GM21528 (cell line): Measurements from ENCODE around the gene EBLN2.

Experiments used
- ATAC-seq: cut with Tn5 transposase; IDR thresholded peaks from one replicate; pipeline ENCODE4 v1.9.1; 2021; ENCODE audit warnings: mild to moderate bottlenecking, moderate library complexity; ENCODE audit not compliant: unreplicated experiment, low FRiP score

EBLN2 gene

GRCh38 chr3:73061416-73061815, at the start of gene EBLN2:
Gene EBLN2 (plus strand): TSS chr3:73061659. CDS start chr3:73062082, 423 bp downstream.
- ATAC-seq = no peak

- ATAC-seq = no peak
Observed at GRCh38 chr3:73018298-73018697, 43.2 kb upstream of the EBLN2 start.

- no peak for ATAC-seq
Observed at GRCh38 chr3:73018790-73019441, 42.5 kb upstream of the EBLN2 start.

DNA sequence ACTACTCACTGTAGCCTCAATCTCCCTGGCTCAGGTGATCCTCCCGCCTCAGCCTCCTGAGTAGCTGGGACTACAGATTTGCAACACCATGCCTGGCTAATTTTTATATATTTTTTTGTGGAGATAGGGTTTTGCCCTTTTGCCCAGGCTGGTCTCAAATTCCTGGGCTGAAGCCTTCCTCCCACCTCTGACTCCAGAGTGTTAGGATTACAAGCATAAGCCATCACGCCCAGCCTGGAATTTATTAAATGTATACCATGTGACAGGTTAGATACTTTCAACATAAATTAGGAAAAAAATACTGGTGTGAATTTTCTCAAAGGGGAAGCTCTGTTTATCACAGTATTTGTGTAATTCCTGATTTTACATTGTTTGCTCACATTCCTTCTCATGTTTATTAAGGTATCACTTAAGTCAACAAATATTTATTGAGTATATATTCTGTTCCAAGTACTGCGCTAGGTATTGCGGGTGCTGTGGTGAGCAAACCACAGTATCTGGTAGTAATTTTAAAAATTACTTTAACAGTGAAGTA, 40.1 kb upstream of the EBLN2 start:
- no peak for ATAC-seq

DNA sequence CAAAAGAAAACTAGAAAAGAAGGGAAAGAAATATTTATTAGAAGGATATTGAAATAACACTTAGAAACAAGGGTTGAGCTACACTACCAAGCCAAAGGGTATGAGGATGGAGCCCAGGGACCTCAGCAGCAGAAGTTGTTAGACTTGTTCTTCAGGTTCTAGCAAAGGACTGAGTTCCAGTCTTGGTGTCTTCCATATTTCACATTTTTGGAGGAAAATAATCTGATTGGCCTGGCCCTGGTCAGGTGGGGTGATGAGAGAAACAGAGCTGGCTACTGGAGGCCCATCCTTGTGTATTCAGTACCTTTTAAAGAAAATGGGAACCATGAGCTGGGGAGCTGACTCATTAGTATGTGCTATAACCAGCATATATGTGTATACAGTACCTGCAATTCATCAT, 36.6 kb upstream of the EBLN2 start:
- no peak for ATAC-seq

DNA sequence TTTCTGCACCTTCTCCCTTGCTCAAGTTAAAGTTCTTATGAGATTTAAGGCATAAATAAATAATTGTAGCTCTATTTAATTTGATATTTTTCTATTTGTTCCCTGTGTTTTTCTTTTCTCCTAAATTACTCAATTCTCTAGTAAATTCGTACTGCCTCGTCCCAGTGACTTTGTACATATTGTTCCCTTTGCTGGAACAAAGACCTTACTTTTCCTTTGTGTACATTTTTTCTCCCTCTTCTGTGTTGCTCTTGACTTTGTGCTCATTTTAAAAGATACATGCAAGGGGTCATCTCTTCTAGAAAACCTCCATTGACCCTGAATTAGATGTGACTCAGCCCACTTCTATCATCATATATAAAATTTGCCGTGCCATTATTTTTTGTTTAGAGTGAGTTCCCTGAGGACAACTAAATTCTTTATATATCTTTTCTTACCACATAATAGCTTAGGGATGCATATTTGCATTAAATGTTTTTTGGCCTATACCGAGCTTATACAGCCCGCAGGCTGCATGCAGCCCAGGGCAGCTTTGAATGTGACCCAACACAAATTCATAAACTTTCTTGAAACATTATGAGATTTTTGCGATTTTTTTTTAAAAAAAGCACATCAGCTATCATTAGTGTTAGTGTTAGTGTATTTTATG, 35.2 kb upstream of the EBLN2 start:
- ATAC-seq = no peak

GRCh38 chr3:73026760-73027113, 34.7 kb upstream of the EBLN2 start:
- no peak for ATAC-seq

GRCh38 chr3:73028803-73029202, 32.7 kb upstream of the EBLN2 start:
- ATAC-seq = no peak

- no peak for ATAC-seq
Observed at GRCh38 chr3:73029321-73029796, 32.1 kb upstream of the EBLN2 start.

DNA sequence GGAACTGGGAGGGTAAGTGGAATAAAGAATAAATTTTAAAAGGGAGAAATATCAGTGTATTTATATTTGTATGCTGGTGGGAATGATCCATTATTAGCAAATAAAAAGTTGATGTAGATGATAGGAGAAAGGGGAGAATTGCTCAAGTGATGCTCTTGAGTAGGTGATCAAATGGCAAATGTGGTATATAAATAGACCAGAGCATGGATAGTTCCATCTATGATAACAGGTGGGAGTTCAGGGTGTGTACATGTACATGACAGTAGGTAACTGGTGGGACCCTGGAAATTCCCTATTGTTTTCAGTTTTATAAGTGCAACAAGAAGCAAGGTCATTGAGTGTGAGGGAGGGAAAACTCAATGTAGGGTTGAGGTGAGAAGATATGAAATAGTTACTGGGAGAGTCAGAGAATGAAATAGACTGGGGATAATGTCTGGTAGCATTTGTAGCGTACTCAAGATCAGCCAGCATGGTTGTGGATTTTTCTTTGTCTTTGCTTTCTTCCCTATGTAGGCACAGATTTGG, 31.3 kb upstream of the EBLN2 start:
- no peak for ATAC-seq

DNA sequence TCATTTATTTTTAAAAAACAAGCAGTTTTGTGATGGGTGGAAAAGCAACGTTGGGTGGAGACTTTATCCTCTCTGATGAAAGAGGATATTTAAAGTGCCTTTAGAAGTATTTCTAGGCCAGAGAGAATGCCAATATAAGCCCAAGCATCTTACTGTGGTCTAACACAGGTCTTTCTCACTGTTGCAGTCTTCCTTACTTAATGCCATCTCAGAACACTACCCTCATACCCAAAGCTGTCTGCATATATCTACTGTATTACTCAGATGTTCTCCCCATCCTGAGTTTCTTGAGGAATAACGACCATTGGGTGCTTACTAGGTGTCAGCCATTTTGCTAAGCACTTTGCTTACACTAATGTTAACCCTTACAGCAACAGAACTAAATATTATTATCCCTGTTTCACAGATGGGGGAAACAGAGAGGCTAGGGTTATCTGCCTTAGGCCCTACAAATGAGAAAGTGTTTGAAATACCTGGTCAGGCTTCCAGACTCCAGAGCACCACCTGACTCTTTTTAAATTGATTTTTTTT, 29.8 kb upstream of the EBLN2 start:
- no peak for ATAC-seq

DNA sequence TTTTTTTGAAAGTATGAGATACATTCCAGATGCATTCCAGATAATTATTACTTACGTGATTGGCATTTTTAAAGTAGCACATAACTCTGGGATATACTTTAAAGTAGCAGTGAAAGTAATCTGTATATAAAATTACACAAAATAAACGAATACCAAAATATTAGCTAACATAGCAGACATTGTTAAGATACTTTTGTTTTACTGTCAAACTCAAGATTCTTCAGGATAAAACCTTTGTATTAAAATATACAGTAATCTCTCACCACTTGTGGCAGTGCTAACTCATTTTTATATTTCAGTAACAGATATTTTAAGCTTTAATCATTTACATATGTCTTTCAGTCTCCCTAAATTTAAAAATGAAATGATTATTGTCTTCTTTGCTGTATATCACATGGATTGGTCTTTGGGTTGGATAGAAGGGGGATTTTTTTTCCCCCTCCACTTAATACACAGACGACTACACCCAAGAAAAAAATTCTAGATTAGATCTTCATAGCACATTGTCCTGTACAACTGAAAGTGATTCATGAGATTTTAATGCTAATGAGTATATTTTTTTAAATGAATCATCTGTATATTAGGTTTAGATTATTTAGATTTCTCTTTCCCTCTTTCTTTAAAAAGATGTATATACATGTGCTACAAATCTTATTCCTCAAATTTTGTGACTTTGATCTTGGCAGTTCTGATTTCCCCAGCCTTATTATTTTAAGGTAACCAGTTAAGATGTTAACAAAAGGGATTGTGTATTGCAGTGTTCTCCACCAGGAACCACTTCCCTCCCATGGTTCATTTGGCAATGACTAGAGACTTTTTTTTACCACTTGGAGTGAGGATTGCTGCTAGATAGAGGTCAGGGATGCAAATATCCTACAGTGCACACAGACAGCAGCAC, 24.5 kb upstream of the EBLN2 start:
- ATAC-seq = no peak

DNA sequence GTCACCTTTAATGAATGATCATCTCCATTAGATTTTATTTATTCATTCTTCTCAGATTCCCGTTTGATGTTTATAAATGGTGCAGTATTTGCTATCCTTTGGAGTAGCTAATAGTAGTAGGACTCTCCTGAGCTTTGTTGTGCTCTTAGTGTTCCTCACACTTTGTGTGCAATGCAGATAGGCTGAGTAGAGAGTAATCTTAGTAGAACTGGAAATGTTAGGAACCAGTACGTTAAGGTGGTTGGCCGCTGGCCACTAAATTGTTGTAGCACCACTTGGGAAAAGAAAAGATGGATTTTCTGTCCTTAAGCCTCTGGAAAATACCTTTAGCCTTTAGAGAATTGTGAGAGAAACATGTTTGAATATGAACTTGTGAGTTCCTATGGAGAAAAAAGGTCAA, 19.9 kb upstream of the EBLN2 start:
- no peak for ATAC-seq

- no peak for ATAC-seq
Observed at GRCh38 chr3:73043414-73043813, 18.0 kb upstream of the EBLN2 start.

DNA sequence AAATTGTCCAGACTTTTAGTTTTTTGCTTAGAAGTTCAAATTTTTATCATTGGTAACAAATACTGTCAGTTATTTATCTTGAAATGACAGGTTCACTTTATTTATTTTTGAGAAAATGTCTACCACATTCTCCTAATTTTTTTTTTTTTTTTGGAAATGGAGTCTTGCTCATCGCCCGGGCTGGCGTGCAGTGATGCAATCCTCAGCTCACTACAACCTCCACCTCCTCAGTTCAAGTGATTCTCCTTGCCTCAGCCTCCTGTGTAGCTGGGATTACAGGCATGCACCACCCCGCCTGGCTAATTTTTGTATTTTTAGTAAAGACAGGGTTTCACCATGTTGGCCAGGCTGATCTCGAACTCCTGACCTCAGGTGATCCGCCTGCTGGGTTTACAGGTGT, 16.1 kb upstream of the EBLN2 start:
- no peak for ATAC-seq

- no peak for ATAC-seq
Observed at GRCh38 chr3:73046195-73046594, 15.3 kb upstream of the EBLN2 start.

- ATAC-seq = no peak
Observed at GRCh38 chr3:73049319-73049718, 12.1 kb upstream of the EBLN2 start.

GRCh38 chr3:73052857-73053256, 8.6 kb upstream of the EBLN2 start:
- ATAC-seq = no peak

DNA sequence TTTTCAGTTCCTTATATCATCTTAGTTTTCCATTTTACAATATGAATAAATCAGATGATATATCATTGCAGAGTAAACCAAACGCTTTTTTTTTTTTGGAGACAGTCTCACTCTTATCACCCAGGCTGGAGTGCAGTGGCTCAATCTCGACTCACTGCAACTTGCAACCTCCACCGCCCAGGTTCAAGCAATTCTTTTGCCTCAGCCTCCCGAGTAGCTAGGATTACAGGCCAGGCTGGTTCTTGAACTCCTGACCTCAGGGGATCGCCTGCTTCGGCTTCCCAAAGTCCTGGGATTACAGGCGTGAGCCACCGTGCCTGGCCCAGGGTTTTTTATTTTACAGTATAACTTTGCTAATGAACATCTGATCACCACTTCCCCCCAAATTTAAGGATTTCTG, 5.9 kb upstream of the EBLN2 start:
- ATAC-seq = no peak

DNA sequence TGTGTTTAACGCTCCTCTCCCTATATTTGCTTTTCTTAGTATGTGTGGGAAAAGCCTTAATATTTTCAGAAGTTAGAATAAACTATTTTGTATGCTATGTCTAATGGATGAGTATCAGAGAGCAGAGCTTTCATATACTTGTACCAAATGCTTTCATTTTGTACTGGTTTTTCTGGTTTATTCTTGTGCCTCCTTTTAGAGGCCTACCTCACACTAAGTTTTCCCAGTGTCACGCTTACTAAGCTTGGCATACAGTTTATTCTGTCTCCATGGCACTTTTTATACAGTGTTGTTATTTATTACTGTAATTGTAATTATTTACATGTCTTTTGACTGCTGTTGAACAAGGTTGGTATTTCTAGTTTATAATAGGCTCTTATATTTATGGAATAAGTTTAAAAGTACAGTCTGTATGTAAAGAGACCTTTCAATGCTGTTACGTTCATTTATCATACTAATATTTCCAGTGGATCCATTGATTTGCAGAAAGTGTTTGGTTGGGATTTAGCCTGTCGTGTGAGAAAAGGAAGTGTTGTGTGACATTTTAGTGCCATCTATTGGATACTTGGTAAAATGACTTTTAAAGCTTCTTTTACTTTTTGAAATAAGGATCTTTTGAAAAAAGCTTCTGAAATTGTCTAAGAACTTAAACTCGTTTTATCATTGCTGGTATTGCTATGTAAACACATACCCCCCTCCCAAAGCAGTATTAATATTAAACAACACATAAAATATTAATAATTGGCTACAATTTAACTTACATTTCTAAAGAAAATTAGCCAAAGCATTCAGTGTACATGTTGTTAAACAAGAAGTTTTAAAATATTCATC, 5.2 kb upstream of the EBLN2 start:
- no peak for ATAC-seq
